GM23248 (cell line): ENCODE results near the gene SSPN. TPM values are rescaled to one million over a fixed set of nuclear protein-coding genes. Genes with fewer than 3 reads are reported as not detected.
A peak's percentile ranks its signal among the peaks of the same experiment; 100 is the strongest.

ENCODE experiments used
- DNase-seq: peaks from one replicate; pipeline ENCODE4 v3.0.0-alpha.2; 2015
- H2AFZ ChIP-seq: fragments of 200-600 bp; sonication (generic); 2 replicates; pipeline ENCODE4 v1.6.1; 2016; ENCODE audit warnings: antibody characterized with exemption
- H3F3A ChIP-seq: fragments of 200-600 bp; sonication (generic); 2 replicates; pipeline ENCODE4 v1.6.1; 2016; ENCODE audit warnings: mild to moderate bottlenecking, antibody characterized with exemption, mixed run types; ENCODE audit not compliant: insufficient read depth
- H3K27ac ChIP-seq: fragments of 200-600 bp; sonication (generic); 2 replicates; pipeline ENCODE4 v1.5.1; 2016; ENCODE audit warnings: mild to moderate bottlenecking
- H3K27me3 ChIP-seq: fragments of 200-600 bp; sonication (generic); replicated peaks from 2 replicates; pipeline ENCODE4 v1.6.1; 2016; ENCODE audit warnings: mild to moderate bottlenecking; ENCODE audit not compliant: insufficient read depth
- H3K36me3 ChIP-seq: fragments of 200-600 bp; sonication (generic); 2 replicates; pipeline ENCODE4 v1.6.1; 2016; ENCODE audit warnings: low read depth, mild to moderate bottlenecking
- H3K4me1 ChIP-seq: fragments of 200-600 bp; sonication (generic); 2 replicates; pipeline ENCODE4 v1.6.1; 2016; ENCODE audit warnings: mild to moderate bottlenecking; ENCODE audit not compliant: insufficient read depth
- H3K4me2 ChIP-seq: fragments of 200-600 bp; sonication (generic); one replicate; pipeline ENCODE4 v1.6.1; 2016; ENCODE audit warnings: mild to moderate bottlenecking; ENCODE audit not compliant: unreplicated experiment
- H3K4me3 ChIP-seq: fragments of 200-600 bp; sonication (generic); 2 replicates; pipeline ENCODE4 v1.5.1; 2016; ENCODE audit warnings: mild to moderate bottlenecking
- H3K79me2 ChIP-seq: fragments of 200-600 bp; sonication (generic); 2 replicates; pipeline ENCODE4 v1.6.1; 2016; ENCODE audit warnings: mild to moderate bottlenecking; ENCODE audit not compliant: insufficient read depth
- H3K9ac ChIP-seq: fragments of 200-600 bp; sonication (generic); 2 replicates; pipeline ENCODE4 v1.6.1; 2016; ENCODE audit warnings: mild to moderate bottlenecking
- H3K9me2 ChIP-seq: fragments of 200-600 bp; sonication (generic); 2 replicates; pipeline ENCODE4 v1.6.1; 2016; ENCODE audit warnings: mixed run types, mild to moderate bottlenecking, moderate library complexity; ENCODE audit not compliant: insufficient read depth
- H3K9me3 ChIP-seq: fragments of 200-600 bp; sonication (generic); one replicate; pipeline ENCODE4 v1.6.1; 2017; ENCODE audit warnings: low read depth
- H4K20me1 ChIP-seq: fragments of 200-600 bp; sonication (generic); 2 replicates; pipeline ENCODE4 v1.6.0; 2016; ENCODE audit not compliant: insufficient read depth
- EZH2 ChIP-seq: fragments of 200-600 bp; sonication (generic); IDR thresholded peaks from 2 replicates; pipeline ENCODE4 v1.6.1; 2018; ENCODE audit warnings: antibody characterized with exemption, mild to moderate bottlenecking; ENCODE audit not compliant: insufficient read depth, poor library complexity, severe bottlenecking
- EZH2phosphoT487 ChIP-seq: fragments of 200-600 bp; sonication (generic); IDR thresholded peaks from 2 replicates; pipeline ENCODE4 v1.6.1; 2018; ENCODE audit warnings: antibody characterized with exemption, moderate library complexity, mild to moderate bottlenecking, low read depth; ENCODE audit not compliant: insufficient read depth
- WGBS, 2 experiments: methylation state at CpG; one replicate each; pipeline ENCODE4 v1.1.6; 2015 to 2017; ENCODE audit warnings: low lambda C conversion rate in 2 of 2, low coverage in 1 of 2; ENCODE audit errors: missing lambda C conversion rate in 2 of 2; 5-methylcytosine and 5-hydroxymethylcytosine counted together
- in situ Hi-C: fragments of 300-500 bp; cut with MboI; formaldehyde crosslinking; loops from 2 replicates; pipeline ENCODE4 v1.15.0; 2020
- polyA plus RNA-seq: library from polyadenylated mRNA; unstranded; fragments of >200 nt; fragmentation: Nextera tagmentation; extraction: Ambion mirVana; gene quantifications from 2 replicates; pipeline ENCODE4 v1.2.1, GENCODE V29; 2016
- total RNA-seq: library from RNA; depleted of rRNA; stranded (reverse); fragments of >200 nt; shearing (Covaris generic); gene quantifications from 2 replicates; pipeline ENCODE4 v1.2.3, GENCODE V29; 2014; rRNA removed

The SSPN gene, protein sequence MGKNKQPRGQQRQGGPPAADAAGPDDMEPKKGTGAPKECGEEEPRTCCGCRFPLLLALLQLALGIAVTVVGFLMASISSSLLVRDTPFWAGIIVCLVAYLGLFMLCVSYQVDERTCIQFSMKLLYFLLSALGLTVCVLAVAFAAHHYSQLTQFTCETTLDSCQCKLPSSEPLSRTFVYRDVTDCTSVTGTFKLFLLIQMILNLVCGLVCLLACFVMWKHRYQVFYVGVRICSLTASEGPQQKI
- 6.4 and 12.5 TPM in 2 replicates for total RNA-seq
- polyA plus RNA-seq = 22.0 and 24.2 TPM in 2 replicates

DNA sequence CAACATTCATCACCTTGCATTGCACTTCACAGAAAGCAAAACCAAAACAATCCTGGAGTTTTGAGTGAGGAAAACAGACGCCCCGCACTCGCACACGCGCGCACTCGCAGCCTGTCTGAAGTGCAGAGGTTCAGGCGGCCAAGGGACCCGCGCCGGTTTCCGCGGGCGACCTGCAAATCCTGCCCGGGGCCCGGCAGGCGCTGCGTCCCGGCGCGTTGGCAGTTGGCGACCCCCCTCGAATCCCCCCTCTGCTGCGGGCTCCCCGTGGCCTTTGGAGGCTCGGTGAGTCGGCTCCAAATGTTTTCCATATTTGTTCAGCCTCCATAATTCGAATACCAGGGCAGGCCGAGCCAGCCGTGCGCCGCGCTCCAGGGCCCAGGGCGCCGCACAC is at the start of gene SSPN:
TSS of gene SSPN (plus strand) at position 324 of the 391 bp plus-strand sequence. CDS start 100 bp downstream, outside the sequence.
- H3K4me3 ChIP-seq = peak within 1 kb of the TSS; percentile 70
- in situ Hi-C loops = no loop called here
- peaks cover 25% of the 10 kb centered on the region for H3K4me1 ChIP-seq
- no peaks in the 10 kb centered on the region for H3K36me3 ChIP-seq
- no peaks in the 10 kb centered on the region for H3K9me3 ChIP-seq
- H4K20me1 ChIP-seq = no peaks in the 10 kb centered on the region
- no peaks in the 10 kb centered on the region for H3K27me3 ChIP-seq
- 1 to 2% methylated on average over 27 of the region's 35 CpGs for WGBS, 2 experiments
- DNase-seq = peak; percentile 64
- H3K9ac ChIP-seq = peak within 1 kb of the TSS; percentile 75
- TF ChIP-seq EZH2 (no peak), EZH2phosphoT487 (no peak)
- peak within 1 kb of the TSS; percentile 72 for H3K27ac ChIP-seq
- peak within 1 kb of the TSS; percentile 96 for H2AFZ ChIP-seq
- H3K9me2 ChIP-seq = no peaks in the 10 kb centered on the region
- peaks cover 23% of the 10 kb centered on the region; the same call in 1 of the 2 replicates for H3F3A ChIP-seq
- H3K4me2 ChIP-seq = peak within 1 kb of the TSS; percentile 75
- no peaks in the 10 kb centered on the region for H3K79me2 ChIP-seq

DNA sequence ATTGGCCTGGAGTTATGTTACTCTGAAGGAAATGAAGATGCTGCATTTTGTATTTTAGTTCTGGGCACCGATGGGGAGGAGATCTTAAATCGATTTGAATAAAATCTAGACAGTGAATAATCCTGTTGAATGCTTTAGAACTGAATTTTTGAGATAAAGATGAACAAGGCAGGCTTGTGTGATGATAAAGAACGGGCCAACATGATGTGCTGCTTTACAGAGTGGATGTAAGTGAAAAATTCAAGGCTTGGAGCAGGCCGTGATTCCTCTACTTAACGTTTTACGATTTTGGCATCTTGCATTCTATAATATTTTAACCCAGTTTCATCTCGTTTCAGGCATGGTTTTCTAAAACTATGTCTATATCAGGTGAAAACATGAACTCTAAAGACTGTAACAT is 47.1 kb upstream of the SSPN start:
- H3K27ac ChIP-seq = no peak overlapping the region
- no peaks in the 10 kb centered on the region for H3K79me2 ChIP-seq
- no peaks in the 10 kb centered on the region for H3K9me3 ChIP-seq
- TF ChIP-seq EZH2 = no peak
- TF ChIP-seq EZH2phosphoT487 = no peak
- H3K9ac ChIP-seq = no peak overlapping the region
- H3K4me2 ChIP-seq = no peak overlapping the region
- in situ Hi-C loops = no loop called here
- 88 to 95% methylated on average over 7 of the region's 7 CpGs for WGBS, 2 experiments
- peaks cover 34% of the 10 kb centered on the region for H3K4me1 ChIP-seq
- H3F3A ChIP-seq = peaks cover 30% of the 10 kb centered on the region
- no peak overlapping the region for H2AFZ ChIP-seq
- no peaks in the 10 kb centered on the region for H3K27me3 ChIP-seq
- no peaks in the 10 kb centered on the region for H3K36me3 ChIP-seq
- DNase-seq = no peak
- H3K4me3 ChIP-seq = no peak overlapping the region
- H4K20me1 ChIP-seq = no peaks in the 10 kb centered on the region
- H3K9me2 ChIP-seq = no peaks in the 10 kb centered on the region

DNA sequence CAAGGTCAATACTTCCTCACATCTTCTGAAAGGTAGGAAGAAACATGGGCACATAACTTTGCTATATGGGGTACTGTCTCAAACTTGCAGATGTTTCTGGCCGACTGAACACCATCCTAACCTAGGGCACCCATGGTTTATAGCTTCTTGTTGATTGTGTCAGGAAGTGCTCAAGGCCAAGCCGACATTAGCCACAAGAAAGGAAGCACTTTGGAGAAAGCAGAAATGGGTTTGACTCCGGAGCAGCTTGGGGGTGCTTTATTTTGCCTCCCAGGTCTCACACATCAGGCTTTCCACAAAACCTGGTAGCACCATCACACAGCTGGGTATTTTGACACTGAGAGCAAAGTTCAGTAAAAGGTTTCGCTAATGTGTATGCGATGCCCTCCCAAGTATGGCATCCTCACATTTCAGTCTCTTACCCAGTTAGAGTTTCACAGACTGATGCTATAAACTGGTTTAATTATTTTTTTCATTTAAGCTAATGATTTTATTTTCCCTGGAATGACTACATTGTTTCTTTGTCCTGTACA is 45.3 kb upstream of the SSPN start:
- Histone ChIP-seq H4K20me1 (no peaks in the 10 kb centered on the region), H3K9me3 (no peaks in the 10 kb centered on the region), H3F3A (peaks cover 45% of the 10 kb centered on the region), H3K79me2 (no peaks in the 10 kb centered on the region), H3K36me3 (no peaks in the 10 kb centered on the region), H3K4me1 (peaks cover 49% of the 10 kb centered on the region), H3K4me3 (no peak overlapping the region), H2AFZ (no peak overlapping the region), H3K4me2 (peak overlapping the region; percentile 59), H3K27me3 (no peaks in the 10 kb centered on the region), H3K9me2 (no peaks in the 10 kb centered on the region), H3K27ac (peak overlapping the region; percentile 73), H3K9ac (peak overlapping the region; percentile 42; the same call in 1 of the 2 replicates)
- in situ Hi-C loops = no loop called here
- 66 to 73% methylated on average over 5 of the region's 5 CpGs for whole genome bisulfite sequencing, 2 experiments
- TF ChIP-seq EZH2phosphoT487 = no peak
- no peak for TF ChIP-seq EZH2
- DNase-seq = no peak

DNA sequence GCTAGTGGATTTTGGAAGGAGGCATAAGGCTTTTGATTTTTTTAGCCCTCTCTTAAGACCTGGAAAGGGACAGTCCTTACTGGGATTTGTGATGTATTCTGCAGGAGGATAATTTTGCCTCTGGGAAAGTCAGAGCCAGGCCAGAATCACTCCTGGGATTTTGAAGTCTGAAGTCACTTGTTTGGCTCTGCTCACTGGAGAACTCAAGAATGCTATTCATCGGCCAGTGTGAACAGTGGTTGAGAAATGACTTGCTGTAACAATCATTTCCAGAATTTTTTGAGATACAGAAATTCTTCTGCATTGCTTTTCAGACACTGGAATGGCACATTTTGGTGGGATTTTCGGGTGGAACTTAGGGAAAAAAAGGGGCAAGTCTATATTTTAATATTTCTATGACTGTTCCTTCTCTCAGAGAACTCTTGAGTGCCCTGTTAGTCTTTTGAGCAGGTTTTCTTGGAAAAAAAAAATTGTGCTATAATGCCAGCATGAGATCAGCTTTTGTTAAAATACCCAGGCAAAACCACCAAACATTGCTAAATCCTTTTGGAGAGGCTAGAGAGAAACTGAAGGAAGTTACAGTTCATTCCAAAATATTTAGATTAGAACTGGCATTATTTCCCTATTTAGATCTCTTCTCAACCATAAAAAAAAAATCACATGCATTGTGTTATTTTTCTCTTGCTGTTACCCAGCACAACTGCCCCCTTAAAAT is 44.5 kb upstream of the SSPN start:
- 3 to 6% methylated on average over 2 of the region's 2 CpGs for WGBS, 2 experiments
- H3K27ac ChIP-seq = peak overlapping the region; percentile 73
- H3K9me3 ChIP-seq = no peaks in the 10 kb centered on the region
- in situ Hi-C loops = no loop called here
- H3K9me2 ChIP-seq = no peaks in the 10 kb centered on the region
- peaks cover 49% of the 10 kb centered on the region for H3K4me1 ChIP-seq
- 0 out of 2 replicates have a peak overlapping the region, but pooled peaks have one; percentile 1 for H2AFZ ChIP-seq
- DNase-seq = peak; percentile 90
- no peaks in the 10 kb centered on the region for H3K27me3 ChIP-seq
- peak overlapping the region; percentile 50 for H3K9ac ChIP-seq
- H3K79me2 ChIP-seq = no peaks in the 10 kb centered on the region
- peak overlapping the region; percentile 59 for H3K4me2 ChIP-seq
- peak overlapping the region; percentile 4; the same call in 1 of the 2 replicates for H3K4me3 ChIP-seq
- no peaks in the 10 kb centered on the region for H4K20me1 ChIP-seq
- peaks cover 45% of the 10 kb centered on the region for H3F3A ChIP-seq
- TF ChIP-seq EZH2 (no peak), EZH2phosphoT487 (no peak)
- no peaks in the 10 kb centered on the region for H3K36me3 ChIP-seq
